AG04449 (cell line): ENCODE results near the gene F11.
"Not testable (repeated sequence)": the region's sequence is repeated elsewhere in the genome, so short reads cannot be mapped to it uniquely, and the experiment has no call there.

Experiments used
- CTCF ChIA-PET: fragments of 350-600 bp; formaldehyde crosslinking; extraction: SDS; loops from one replicate; lab custom pipeline; 2021; ENCODE audit warnings: antibody characterized with exemption; lab: Yijun Ruan, JAX
- POLR2A ChIA-PET: fragments of 400-600, 350-600 bp; formaldehyde crosslinking; extraction: SDS; loops from one replicate; lab custom pipeline; 2020; ENCODE audit warnings: antibody characterized with exemption, inconsistent platforms; lab: Yijun Ruan, JAX
- DNase-seq: peaks from one replicate; pipeline ENCODE4 v3.0.0-alpha.2; 2010; ENCODE audit warnings: low read depth, low spot score
- H3K4me3 ChIP-seq: 2 replicates; pipeline ENCODE4 v1.5.1; 2011; ENCODE audit warnings: low read depth, mild to moderate bottlenecking, control low read depth, low read length
- TF ChIP-seq, protein P1 (sequence below): IDR thresholded peaks from one replicate; pipeline ENCODE4 v1.5.1; 2011; ENCODE audit warnings: mild to moderate bottlenecking, moderate library complexity, low read length, control low read depth, inconsistent platforms; ENCODE audit not compliant: insufficient read depth; ENCODE audit errors: missing control alignments

F11 gene

DNA sequence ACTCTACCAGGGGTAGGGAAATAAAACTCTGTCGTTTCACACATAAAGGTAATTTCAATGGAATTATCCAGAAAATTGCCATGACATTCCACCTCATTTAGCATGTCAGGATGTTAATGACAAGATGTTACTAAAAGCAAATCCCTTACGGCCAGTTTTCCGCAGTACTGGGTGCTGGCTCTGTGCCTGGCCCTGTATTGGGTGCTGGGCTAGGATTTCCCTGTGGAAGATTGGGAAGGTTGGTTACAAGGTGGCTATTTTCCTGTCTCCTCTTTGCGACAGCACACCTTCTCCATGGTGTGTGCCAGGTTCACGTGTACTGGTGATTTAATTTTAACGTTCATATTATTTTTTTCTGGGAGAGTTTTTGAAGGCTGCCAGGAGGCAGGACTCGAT is 25.5 kb upstream of the F11 start:
- ChIA-PET POLR2A (no interaction called here), CTCF (no interaction called here)
- H3K4me3 ChIP-seq, result no peak overlapping the region
- TF ChIP-seq, protein P1, sequence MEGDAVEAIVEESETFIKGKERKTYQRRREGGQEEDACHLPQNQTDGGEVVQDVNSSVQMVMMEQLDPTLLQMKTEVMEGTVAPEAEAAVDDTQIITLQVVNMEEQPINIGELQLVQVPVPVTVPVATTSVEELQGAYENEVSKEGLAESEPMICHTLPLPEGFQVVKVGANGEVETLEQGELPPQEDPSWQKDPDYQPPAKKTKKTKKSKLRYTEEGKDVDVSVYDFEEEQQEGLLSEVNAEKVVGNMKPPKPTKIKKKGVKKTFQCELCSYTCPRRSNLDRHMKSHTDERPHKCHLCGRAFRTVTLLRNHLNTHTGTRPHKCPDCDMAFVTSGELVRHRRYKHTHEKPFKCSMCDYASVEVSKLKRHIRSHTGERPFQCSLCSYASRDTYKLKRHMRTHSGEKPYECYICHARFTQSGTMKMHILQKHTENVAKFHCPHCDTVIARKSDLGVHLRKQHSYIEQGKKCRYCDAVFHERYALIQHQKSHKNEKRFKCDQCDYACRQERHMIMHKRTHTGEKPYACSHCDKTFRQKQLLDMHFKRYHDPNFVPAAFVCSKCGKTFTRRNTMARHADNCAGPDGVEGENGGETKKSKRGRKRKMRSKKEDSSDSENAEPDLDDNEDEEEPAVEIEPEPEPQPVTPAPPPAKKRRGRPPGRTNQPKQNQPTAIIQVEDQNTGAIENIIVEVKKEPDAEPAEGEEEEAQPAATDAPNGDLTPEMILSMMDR, result no peak
- no peak for DNase-seq

DNA sequence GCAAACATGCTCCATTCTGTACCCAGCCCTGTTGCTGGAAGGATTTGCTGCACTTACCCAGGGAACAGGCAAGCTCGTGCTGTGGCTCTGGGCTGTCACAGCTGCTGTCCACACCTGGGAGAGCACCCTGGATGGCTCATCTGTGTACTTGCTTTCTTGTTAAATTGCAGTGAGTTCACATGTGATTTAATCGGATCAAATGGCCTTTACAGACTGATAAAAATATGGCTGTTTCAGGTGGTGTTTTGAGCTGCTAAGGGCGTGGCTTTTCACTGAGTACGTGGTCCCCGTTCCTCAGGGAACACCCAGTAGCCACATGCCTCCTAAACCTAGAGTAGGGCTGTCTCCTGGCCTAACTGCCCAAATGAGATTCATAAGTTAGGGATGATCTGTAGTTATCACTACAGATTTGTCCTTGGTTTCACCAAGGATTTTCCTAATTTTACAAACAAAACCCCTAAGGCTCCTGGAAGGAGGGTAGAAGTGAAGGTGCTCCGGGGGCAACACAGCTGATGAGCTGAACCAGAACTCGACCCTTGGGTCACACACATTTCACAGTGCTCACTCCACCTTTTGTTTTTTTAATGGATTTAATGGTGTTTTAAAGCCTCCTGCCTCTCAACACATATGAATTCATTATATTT is 25.0 kb upstream of the F11 start:
- POLR2A ChIA-PET, result no interaction called here
- CTCF ChIA-PET, result no interaction called here
- no peak for DNase-seq
- H3K4me3 ChIP-seq, result no peak overlapping the region
- TF ChIP-seq, protein P1, result no peak

DNA sequence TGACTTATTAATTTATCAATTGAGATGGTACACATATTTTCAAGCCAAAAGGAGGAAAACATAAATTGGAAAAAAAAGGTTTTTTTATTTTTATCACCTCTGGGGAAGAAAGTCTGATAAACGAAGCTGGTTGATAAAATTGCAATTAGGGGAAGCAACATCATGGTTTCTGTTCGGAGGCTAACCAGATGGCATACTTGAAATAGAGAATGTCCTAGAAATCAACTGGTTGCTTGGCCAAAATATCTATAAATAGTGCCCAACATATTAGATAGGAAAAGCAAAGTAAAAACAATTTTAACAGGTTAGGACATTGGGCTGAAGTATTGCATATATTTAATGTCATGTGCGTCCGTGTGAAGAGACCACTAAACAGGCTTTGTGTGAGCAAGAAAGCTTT is 24.4 kb upstream of the F11 start:
- ChIA-PET POLR2A (no interaction called here), CTCF (no interaction called here)
- H3K4me3 ChIP-seq, result no peak overlapping the region
- TF ChIP-seq, protein P1, result no peak
- DNase-seq, result no peak

DNA sequence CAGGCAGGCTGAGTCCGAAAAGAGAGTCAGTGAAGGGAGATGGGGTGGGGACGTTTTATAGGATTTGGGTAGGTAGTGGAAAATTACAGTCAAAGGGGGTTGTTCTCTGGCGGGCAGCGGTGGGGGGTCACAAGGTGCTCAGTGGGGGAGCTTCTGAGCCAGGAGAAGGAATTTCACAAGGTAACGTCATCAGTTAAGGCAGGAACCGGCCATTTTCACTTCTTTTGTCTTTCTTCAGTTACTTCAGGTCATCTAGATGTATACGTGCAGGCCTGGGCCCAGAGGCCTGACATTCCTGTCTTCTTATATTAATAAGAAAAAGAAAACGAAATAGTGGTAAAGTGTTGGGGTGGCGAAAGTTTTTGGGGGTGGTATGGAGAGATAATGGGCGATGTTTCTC is 24.0 kb upstream of the F11 start:
- H3K4me3 ChIP-seq, CTCF ChIA-PET, POLR2A ChIA-PET, DNase-seq: not testable (repeated sequence)

DNA sequence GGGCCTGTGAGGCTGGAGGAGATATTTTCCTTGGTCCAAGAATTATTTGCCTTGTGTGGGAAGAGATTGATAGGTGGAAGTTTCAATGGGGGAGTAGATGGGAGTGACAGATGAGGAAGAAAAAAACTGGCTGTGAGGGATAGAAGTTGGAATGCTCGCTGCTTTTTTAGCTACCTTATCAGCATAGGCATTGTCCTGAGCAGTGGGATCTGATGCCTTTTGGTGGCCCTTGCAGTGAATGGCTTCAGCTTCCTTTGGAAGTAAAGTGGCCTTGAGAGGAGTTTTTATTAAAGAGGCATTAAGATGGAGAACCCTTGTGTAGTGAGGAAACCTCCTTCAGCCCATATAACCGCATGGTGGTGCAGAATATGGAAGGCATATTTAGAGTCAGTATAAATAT is 22.7 kb upstream of the F11 start:
- ChIA-PET CTCF (no interaction called here), POLR2A (no interaction called here)
- TF ChIP-seq, protein P1, result no peak
- DNase-seq, result no peak
- no peak overlapping the region for H3K4me3 ChIP-seq

DNA sequence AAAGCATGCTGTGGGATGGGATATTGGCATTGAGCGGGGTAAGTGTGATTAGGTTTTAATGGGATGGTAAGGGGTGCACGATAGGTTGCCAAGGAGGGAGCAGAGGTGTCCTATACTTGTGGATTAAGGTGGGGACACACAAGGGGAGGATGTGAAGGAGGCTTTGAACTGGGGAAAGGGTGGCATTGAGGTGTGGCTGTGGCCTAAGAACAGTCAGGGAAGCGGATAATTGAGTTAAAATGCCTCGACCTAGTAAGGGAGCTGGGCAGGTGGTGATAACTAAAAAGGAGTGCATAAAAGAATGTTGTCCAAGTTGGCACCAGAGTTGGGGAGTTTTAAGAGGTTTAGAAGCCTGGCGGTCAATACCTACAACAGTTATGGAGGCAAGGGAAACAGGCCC is 21.2 kb upstream of the F11 start:
- no peak for DNase-seq
- H3K4me3 ChIP-seq, result no peak overlapping the region
- ChIA-PET POLR2A (no interaction called here), CTCF (no interaction called here)
- TF ChIP-seq, protein P1, result no peak

DNA sequence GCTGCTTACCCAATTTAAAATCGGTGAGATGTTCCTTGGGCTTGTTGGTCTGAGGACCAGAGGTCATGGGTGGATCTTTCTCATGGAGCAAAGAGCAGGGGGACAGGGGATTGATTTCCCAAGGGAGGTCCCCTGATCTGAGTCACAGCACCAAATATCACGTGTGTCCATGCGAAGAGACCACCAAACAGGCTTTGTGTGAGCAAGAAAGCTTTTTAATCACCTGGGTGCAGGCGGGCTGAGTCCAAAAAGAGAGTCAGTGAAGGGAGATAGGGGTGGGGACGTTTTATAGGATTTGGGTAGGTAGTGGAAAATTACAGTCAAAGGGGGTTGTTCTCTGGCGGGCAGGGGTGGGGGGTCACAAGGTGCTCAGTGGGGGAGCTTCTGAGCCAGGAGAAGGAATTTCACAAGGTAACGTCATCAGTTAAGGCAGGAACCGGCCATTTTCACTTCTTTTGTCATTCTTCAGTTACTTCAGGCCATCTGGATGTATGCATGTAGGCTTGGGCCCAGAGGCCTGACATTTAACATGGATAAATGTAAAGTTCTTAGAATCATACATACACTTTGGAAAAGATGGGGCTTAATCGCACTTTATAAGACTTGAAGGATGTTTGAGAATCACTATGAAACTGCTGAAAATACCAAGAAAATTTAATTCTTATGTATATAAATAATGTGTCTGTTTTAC is 18.8 kb upstream of the F11 start:
- CTCF ChIA-PET, POLR2A ChIA-PET, H3K4me3 ChIP-seq, DNase-seq: not testable (repeated sequence)
